SH-SY5Y (cell line): ENCODE results near the gene ST6GALNAC4.

Experiments used
- GATA2 ChIP-seq: IDR thresholded peaks from 2 replicates; pipeline ENCODE4 v1.6.1; 2011; ENCODE audit warnings: mild to moderate bottlenecking, low read depth, low read length
- GATA3 ChIP-seq: IDR thresholded peaks from 2 replicates; pipeline ENCODE4 v1.6.1; 2011; ENCODE audit warnings: low read depth, mild to moderate bottlenecking, low read length, moderate library complexity

- TF ChIP-seq GATA3 = no peak
- peak; percentile 37; the same call in 1 of the 2 replicates for TF ChIP-seq GATA2
Observed at GRCh38 chr9:127918183-127919107, 1.6 kb upstream of the ST6GALNAC4 start.
